Airway epithelial cell (primary cell): ENCODE measurements around the gene SRSF8. TPM values are rescaled to one million over a fixed set of nuclear protein-coding genes. Genes with fewer than 3 reads are reported as not detected.

Source experiments
- total RNA-seq: library from RNA; depleted of rRNA; stranded (reverse); fragments of >200 nt; gene quantifications from 2 replicates; pipeline ENCODE4 v1.2.3, GENCODE V29; 2015

SRSF8 gene, protein sequence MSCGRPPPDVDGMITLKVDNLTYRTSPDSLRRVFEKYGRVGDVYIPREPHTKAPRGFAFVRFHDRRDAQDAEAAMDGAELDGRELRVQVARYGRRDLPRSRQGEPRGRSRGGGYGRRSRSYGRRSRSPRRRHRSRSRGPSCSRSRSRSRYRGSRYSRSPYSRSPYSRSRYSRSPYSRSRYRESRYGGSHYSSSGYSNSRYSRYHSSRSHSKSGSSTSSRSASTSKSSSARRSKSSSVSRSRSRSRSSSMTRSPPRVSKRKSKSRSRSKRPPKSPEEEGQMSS
- 22.9 and 30.1 TPM in 2 replicates for total RNA-seq

DNA sequence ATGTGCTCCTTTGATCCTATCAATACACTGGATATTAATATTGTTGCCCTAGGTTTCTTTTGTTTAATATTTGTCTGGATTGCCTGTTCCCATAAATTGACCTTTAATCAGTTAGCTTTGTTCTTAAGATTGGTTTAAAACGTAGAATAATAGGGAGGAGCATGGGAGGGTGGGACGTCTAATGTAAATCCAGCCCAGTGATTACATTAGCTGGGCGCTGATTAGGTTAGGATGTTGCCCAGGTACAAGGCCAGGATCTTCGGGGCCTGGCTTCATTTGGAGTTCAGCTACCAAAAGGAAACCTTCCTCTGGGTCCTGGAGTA is at the start of gene SRSF8:
TSS of gene SRSF8 (plus strand) at position 204 of the 323 bp plus-strand sequence. CDS start 308 bp downstream, outside the sequence.

DNA sequence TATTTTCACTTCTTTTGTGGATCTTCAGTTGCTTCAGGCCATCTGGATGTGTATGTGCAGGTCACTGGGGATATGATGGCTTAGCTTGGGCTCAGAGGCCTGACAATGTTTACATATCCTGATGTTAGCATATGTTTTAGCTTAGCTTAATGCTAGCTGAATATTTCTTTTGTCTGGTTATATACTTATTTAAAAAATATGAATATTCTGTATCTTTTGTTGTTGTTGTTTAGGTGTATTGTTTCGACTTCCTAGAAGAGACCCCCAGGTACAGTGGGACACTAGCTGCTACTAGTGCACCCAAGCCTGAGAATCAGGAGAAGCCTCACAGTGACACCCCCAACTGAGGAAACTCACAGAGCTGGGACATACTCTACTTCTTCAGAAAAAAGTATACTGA is 41.8 kb upstream of the SRSF8 start, which contains the start of gene KDM4E:
TSS of gene KDM4E (plus strand) at position 301 of the 400 bp plus-strand sequence. CDS start 300 bp downstream, outside the sequence.

DNA sequence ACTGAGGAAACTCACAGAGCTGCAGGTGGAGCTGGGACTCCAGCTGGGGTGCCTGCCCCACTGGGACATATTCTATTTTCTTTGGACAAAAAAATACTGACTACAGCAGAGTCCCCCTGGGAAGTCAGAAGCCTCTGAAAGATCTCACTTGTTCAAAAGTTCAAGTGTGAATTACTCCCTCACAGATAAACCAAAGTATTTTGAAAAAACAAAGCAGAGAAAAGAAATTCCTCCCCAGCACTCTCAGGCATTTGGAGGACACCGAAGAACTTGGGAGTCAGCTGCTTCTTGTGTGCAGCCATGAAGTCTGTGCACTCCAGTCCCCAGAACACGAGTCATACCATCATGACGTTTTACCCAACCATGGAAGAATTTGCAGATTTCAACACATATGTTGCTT is 17.6 kb upstream of the SRSF8 start, which contains the start of gene KDM4F:
TSS of gene KDM4F (plus strand) at position 301 of the 400 bp plus-strand sequence.

DNA sequence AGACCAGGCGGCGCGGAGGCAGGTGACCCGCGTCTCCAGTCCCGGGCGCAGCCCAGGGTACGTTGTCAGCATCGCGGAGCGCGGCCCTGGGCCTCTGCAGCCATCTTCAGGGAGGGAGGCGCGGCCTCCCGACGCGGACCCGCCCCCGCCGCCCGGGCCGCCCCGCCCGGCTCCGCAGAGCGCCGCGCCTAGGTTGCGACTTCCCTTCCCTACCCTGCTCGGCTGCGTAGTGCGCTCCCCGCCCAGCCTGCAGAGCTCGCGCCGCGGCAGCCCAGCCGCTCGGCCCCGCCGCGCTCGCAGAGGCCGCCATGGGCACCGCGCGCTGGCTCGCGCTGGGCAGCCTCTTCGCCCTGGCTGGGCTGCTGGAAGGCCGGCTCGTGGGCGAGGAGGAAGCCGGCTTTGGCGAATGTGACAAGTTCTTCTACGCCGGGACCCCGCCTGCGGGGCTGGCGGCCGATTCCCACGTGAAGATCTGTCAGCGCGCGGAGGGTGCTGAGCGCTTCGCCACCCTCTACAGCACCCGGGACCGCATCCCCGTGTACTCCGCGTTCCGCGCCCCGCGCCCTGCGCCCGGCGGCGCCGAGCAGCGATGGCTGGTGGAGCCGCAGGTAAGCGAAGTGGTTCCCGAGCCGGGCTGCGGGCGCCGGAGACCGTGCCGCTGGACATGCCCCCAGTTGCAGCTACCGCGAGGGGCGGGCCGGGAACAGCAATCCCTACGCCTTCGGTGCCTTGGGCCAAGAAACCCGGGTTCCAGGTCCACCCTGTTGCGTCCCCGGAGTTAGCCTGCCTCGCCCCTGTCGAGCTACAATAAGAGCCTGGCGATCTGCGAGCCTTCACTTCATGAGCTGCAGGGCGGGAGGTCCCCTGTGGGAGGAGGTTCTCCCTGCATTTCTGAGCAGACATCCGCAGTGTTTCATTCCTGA is 23.2 kb downstream of the SRSF8 start, which contains the start of gene ENDOD1:
TSS of gene ENDOD1 (plus strand) at position 227 of the 923 bp plus-strand sequence. CDS start at position 309, 82 bp downstream.

Other genes starting within 250 kb of the SRSF8 start
- 32.5 and 35.9 TPM in 2 replicates for gene CWC15, start 93.4 kb upstream of the SRSF8 start, total RNA-seq
- gene KDM4D, start 93.2 kb upstream of the SRSF8 start, total RNA-seq, result 1.3 and 1.4 TPM in 2 replicates
- not detected in 2 replicates for gene KDM4E, start 41.7 kb upstream of the SRSF8 start, total RNA-seq
- not detected in 2 replicates for gene KDM4F, start 17.5 kb upstream of the SRSF8 start, total RNA-seq
- gene ENDOD1, start 22.9 kb downstream of the SRSF8 start, total RNA-seq, result 40.3 and 41.8 TPM in 2 replicates
- gene SESN3, start 164.3 kb downstream of the SRSF8 start, total RNA-seq, result 33.5 and 45.6 TPM in 2 replicates